Glomerular endothelial cell (primary cell): ENCODE measurements around the gene TRMT2B. TPM values are rescaled to one million over a fixed set of nuclear protein-coding genes. Genes with fewer than 3 reads are reported as not detected.
"Not testable (repeated sequence)": the region's sequence is repeated elsewhere in the genome, so short reads cannot be mapped to it uniquely, and the experiment has no call there.

Experiments
- DNase-seq: peaks from one replicate; pipeline ENCODE4 v3.0.0-alpha.2; 2011; ENCODE audit warnings: low read depth, low spot score; ENCODE audit errors: extremely low read depth
- total RNA-seq: library from RNA; depleted of rRNA; stranded (reverse); fragments of >200 nt; gene quantifications from 2 replicates; pipeline ENCODE4 v1.2.3, GENCODE V29; 2015

TRMT2B gene
- total RNA-seq, 1 donor from 2014 or later, result 9.5 TPM

- DNase-seq, result not testable (repeated sequence)
Measured at GRCh38 chrX:101012031-101012430, 39.9 kb downstream of the TRMT2B start.

DNA sequence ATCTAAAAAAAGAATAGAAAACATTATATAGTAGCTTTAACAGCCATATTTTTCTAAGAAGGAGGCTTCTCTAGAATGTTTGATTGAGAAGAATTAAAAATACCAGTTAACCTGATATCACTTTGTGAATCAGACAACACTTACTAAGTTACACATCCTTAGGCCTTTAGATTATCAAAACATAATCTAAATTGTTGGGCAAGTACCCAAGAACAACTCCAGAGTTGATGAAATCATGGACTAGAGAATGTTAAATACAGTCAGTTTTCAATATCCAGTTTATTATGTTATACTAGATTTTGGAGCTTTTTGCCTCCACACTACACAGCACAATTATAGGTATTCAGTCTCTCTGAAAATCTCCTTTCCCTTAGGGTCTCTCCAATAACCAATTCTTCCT lies 42.8 kb downstream of the TRMT2B start:
- no peak for DNase-seq

DNA sequence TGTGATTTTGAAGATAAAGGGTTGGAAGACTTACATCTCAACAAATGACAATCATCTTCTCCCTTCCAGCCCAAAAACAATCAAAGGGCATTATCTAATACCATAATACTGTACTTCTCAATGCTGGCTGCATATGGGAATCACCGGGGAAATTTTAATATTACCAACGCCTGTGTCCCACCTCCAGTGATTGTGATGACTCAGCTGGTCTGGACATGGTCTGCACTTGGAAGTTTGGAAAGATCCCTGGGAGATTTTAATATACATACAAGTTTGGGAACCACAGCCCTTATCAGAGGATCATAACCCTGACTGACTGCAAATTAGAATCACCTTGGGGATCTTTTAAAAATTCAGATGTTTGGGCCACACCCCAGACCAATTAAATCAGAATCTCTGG lies 52.5 kb downstream of the TRMT2B start:
- no peak for DNase-seq

DNA sequence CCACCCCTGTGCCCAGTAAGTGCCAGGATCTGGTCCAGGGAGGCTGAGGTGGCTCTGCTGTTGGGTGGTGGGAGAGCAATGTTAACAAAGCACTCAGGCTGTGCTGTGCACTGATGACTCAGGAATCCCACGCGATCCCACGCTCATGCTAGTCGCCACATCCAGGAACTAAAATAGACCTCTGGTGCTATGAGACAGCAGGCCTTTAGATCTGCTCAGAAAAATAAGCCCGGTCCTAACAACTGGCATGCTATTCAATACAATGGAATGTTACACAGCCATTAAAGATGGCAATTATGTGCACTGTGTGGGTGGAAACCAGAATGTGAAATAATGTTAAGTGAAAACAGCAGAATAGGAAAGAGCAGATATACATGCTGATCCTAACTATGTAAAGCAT lies 56.4 kb downstream of the TRMT2B start:
- no peak for DNase-seq

DNA sequence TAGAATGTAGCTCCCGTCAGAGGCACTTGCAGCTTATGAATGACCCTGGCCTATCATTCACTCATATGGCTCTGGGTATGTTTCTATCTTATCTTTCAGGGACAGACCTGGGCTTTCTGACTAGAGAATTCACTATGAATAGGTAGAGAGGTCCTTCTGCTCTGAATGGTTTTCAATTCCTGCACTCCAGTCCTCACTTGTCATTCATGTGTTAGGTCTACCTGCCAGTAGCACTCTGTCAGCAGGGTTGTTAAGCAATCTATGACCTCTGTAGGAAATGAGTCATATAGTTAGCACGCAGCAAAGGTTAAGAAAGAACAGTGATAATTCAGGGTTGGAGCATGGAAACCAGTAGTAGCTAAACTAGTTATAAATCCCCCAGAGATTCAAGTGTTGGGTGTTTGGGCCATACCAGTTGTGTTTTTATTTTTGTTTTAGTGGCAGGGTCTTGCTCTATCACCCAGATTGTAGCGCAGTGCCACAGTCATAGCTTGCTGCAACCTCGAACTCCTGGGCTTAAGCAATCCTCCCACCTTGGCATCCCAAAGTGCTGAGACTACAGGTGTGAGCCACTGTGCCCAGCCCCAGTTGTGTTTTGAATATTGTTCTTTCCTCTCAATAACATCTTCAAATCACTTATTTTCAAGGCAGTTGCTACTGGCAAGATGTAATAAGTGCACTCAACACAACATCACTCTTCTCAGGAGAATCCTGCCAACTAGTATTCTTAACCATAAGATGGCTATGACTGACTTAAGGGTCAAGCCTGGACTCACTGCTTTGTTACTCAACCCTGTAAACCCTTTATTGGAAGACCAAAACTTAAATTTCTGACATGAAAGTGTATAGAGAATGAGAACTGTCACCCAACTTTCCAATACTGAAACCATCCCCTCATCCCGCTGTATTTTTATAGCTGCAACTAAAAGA lies 57.3 kb downstream of the TRMT2B start:
- no peak for DNase-seq

- no peak for DNase-seq
Measured at GRCh38 chrX:100990139-100990538, 61.8 kb downstream of the TRMT2B start.

DNA sequence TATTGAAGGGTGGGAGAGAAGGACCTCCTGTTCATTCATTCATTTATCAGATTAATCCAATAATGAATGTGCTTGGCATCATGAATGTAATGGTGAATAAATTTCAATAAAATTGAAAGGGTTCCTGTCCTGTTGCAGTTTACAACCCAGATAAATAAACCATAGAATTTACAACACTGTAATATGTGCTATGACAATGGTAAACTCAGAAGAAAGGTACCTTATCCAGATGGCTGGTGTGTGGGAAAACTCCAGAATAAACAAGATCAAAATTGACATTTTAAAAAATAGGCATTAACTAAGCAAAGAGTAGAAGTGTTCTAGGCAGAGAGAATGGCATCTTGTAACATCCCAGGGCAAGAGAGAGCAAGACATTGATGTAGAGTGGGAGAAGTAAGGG lies 67.1 kb downstream of the TRMT2B start:
- no peak for DNase-seq

- not testable (repeated sequence) for DNase-seq
Measured at GRCh38 chrX:100981498-100981845, 70.4 kb downstream of the TRMT2B start.

DNA sequence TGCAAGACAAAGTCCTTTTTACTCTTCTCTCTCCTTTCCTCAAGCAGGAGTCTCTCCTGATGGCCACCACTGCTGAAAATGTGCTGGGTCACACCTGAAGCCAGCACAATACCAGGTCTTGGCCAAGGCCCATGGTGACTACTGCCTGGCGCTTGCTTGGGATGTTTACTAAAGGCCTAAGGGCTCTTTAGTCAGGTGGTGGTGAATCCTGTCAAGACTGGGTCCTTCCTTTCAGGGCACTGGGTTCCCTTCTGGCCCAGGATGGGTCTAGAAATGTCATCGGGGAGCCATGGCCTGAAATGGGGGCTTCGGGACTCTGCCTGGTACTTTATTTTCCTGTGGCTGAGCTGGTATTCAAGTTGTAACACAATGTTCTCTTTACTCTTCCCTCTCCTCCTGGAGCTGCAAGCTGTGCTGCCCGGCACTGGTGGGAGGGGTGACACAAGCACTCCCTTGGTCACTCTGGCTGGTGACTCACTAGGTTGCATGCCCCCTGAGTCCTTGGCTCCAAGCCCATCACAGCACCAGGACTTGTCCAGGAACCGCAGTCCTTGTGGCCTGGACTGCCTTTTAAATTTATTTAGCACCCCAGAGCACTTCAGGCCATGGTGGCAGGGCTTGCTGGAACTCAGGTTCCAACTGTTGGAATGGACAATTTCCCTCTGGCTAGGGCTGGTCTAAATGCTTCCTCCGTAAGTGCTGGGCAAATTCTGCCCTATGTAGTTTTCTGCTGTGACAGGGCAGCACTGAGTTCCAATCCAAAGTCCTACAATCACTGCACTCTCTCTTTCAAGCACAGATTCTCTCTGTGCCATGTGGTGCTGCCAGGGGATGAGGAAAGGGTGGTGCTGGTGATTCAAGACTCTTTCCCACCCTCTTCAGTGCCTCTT lies 71.1 kb downstream of the TRMT2B start:
- no peak for DNase-seq

- no peak for DNase-seq
Measured at GRCh38 chrX:100979881-100980607, 71.9 kb downstream of the TRMT2B start.

DNA sequence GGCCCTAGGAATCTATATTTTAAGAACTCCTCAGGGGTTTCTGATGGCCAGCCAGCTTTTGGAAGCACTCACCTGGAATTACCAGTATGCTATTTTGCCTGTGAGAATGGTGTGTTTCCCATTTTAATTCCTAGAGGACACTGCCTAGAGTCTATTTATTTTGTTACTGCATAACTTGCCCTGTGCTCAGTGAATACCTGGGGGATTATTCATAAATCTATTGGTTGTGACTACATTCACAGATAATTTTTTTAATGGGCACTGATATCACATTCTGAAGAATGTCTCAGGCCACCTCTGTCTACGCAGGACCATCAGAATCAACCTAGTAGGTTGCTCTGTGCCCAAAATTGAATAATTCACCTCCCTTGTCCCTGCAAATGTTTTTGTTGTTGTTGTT lies 75.7 kb downstream of the TRMT2B start:
- DNase-seq, result no peak

- no peak for DNase-seq
Measured at GRCh38 chrX:100975212-100975611, 76.7 kb downstream of the TRMT2B start.

GRCh38 chrX:100973411-100973810 lies 78.5 kb downstream of the TRMT2B start:
- DNase-seq, result peak; percentile 27

DNA sequence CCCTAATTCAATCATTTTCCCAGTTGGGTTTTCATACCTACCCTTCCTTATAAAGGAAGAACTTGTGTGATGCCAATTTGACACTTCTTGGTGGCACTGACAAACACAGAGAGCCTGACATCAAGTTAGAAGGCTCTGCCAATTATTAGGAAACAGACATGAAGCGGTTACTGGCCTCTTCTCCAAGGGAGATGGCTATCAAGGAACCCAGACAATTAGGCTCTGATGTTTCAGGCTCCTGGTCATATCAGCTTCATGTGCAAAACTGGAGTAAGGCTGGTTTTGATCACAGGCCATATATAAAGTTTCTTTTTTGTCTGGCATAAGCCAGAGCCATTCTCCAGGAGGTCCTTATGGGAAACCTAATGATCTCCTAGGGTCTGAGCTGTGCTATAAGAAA lies 82.0 kb downstream of the TRMT2B start:
- no peak for DNase-seq

DNA sequence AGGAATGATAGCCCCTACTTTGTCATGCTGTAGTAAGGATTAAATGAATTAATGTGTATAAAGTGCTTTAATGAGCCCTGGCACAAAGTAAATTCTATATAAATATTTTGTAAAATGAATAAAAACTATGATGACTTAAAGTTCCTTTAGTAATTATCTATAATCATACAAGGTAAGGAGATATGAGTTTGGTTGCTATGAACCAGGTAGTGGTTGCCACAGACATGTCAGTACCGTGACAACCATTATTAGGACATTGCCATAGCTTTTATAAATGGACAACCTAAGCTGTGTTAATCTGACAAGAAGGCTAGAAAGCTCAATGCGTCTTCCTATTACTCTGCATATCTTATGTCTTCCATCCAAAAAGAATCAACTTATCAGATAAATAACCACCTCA lies 82.5 kb downstream of the TRMT2B start, which contains the start of gene ARL13A:
TSS of gene ARL13A (plus strand) at position 301 of the 400 bp plus-strand sequence. CDS start 3,982 bp downstream, outside the sequence.
- no peak for DNase-seq

GRCh38 chrX:100964362-100964761 lies 87.5 kb downstream of the TRMT2B start:
- no peak for DNase-seq

DNA sequence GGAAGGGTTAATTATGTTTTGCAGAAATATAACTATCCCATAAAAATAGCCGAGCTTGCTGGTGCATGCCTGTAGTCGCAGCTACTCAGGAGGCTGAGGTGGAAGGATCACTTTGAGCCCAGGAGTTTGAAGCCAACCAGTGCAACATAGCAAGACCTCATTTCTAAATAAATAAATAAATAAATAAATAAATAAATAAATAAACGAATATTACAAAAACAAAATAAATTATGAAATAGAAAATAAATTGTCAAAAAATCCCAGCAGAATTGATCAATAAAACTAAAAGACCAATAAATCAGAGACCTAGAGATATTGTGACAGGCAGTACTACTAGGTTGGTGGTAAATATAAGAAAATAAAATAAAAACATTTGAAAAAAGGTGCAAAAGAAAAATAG lies 89.1 kb downstream of the TRMT2B start:
- no peak for DNase-seq
